K562 (cell line): ENCODE measurements around the gene WDR88. TPM values are rescaled to one million over a fixed set of nuclear protein-coding genes. Genes with fewer than 3 reads are reported as not detected.

ENCODE experiments used
- ARID4B ChIP-seq: sonication (generic); formaldehyde crosslinking; IDR thresholded peaks from 2 replicates; pipeline ENCODE4 v1.8.0; 2022; ENCODE audit warnings: mild to moderate bottlenecking, missing genetic modification reagents
- ARNT ChIP-seq, 2 experiments: fragments of 450-650 bp; IDR thresholded peaks; 2 replicates each; pipeline ENCODE4 v1.6.1; 2016; ENCODE audit warnings: mild to moderate bottlenecking in 1 of 2
- CEBPG ChIP-seq, 3 experiments: fragments of 200-800 bp in 1 of 3; sonication (Bioruptor generic) in 1 of 3; sonication (generic) in 1 of 3; formaldehyde crosslinking in 1 of 3; IDR thresholded peaks in 2 of 3; conservative IDR thresholded peaks in 1 of 3; 2 replicates each; pipeline versions ENCODE4 v1.6.1 to v1.8.0; 2016 to 2022; ENCODE audit warnings: missing compliant biosample characterization in 2 of 3, missing genetic modification characterization in 2 of 3, mild to moderate bottlenecking in 1 of 3, missing genetic modification reagents in 1 of 3
- CXXC5 ChIP-seq: fragments of 250-450 bp; sonication (Bioruptor Pico); IDR thresholded peaks from 2 replicates; pipeline ENCODE4 v1.8.0; 2022; ENCODE audit warnings: inconsistent platforms, mild to moderate bottlenecking, moderate library complexity
- MTA2 ChIP-seq: fragments of 450-650 bp; IDR thresholded peaks from 2 replicates; pipeline ENCODE4 v1.6.1; 2016; ENCODE audit warnings: low read depth
- RCOR1 ChIP-seq, 2 experiments: IDR thresholded peaks; 2 replicates each; pipeline ENCODE4 v1.6.1; 2012; ENCODE audit warnings: low read depth in 2 of 2, low read length in 2 of 2, borderline replicate concordance in 1 of 2, improper control_type of control experiment in 1 of 2
- SMC3 ChIP-seq: conservative IDR thresholded peaks from 2 replicates; pipeline ENCODE4 v1.6.1; 2011; ENCODE audit warnings: low read depth, low read length, improper control_type of control experiment; ENCODE audit not compliant: insufficient read depth
- TCF15 ChIP-seq: fragments of 250-450 bp; sonication (Bioruptor Pico); IDR thresholded peaks from 2 replicates; pipeline ENCODE4 v1.8.0; 2022; ENCODE audit warnings: moderate library complexity, mild to moderate bottlenecking, inconsistent platforms
- ZBTB7A ChIP-seq: IDR thresholded peaks from 2 replicates; pipeline ENCODE4 v1.6.1; 2011; ENCODE audit warnings: low read depth, mild to moderate bottlenecking, low read length, moderate library complexity, borderline replicate concordance; ENCODE audit not compliant: control insufficient read depth
- polyA plus RNA-seq, 8 experiments: library from polyadenylated mRNA; depleted of rRNA in 4 of 8; stranded (reverse) in 5 of 8; unstranded in 3 of 8; fragments of >200 nt; fragmentation: Nextera tagmentation in 2 of 8; fragmentation: Illumina TruSeq in 1 of 8; extraction: Ambion mirVana in 2 of 8; extraction: Trizol in 1 of 8; gene quantifications; 2 replicates each; pipeline versions ENCODE4 v1.2.1 to v1.2.3, GENCODE V29; 2011 to 2014; ENCODE audit warnings: inconsistent platforms in 1 of 8, missing spikeins in 1 of 8
- total RNA-seq, 7 experiments: library from RNA; depleted of rRNA in 6 of 7; stranded (reverse); fragments of >200 nt in 6 of 7; fragmentation: Illumina TruSeq in 2 of 7; extraction: Trizol in 2 of 7; gene quantifications; 2 replicates each; pipeline versions ENCODE4 v1.2.1 to v1.2.3, GENCODE V29; 2011 to 2021; ENCODE audit warnings: low replicate concordance in 1 of 7

WDR88 gene
- total and polyA plus RNA-seq, 9 of the 15 experiments (the other 6 are each of a cell fraction or from before 2014, with no cell fraction given), result 0.03 to 0.04 TPM; not detected in 7

GRCh38 chr19:33143897-33144405 lies 12.0 kb downstream of the WDR88 start (continued):
- TF ChIP-seq ARID4B (CRISPR knock-in tag) (no peak), ZBTB7A (peak; percentile 51), TCF15 (no peak), ARNT (IDR thresholded peaks at IDR 0.05) (0 out of 4 replicates have a peak, but pooled peaks of 1 of the 2 experiments have one; percentile 38), CEBPG (CRISPR knock-in tag; IDR thresholded peaks at IDR 0.05) (no peak), CEBPG (tag; conservative IDR thresholded peaks at IDR 0.05 in 1 of 2, IDR thresholded peaks at IDR 0.05 in 1 of 2) (peak in 1 of 2 experiments; percentile 26; a peak in 1 of 4 replicates), RCOR1 (IDR thresholded peaks at IDR 0.05; ENCODE audit: borderline replicate concordance in 1 of 2, low read depth in 2 of 2, low read length in 2 of 2) (peak in 1 of 2 experiments; percentile 41; a peak in 1 of 4 replicates), SMC3 (peak; percentile 89), CXXC5 (CRISPR knock-in tag) (peak; percentile 63), MTA2 (no peak)
